ENCODE data around the gene GJD4.

GRCh38 chr10:35632027-35632426, 26.9 kb downstream of the GJD4 start:
- no peak for TF ChIP-seq CTCF (IDR thresholded peaks at IDR 0.05)
- TF ChIP-seq POLR2A (IDR thresholded peaks at IDR 0.05) = no peak

Data from lower leg skin (tissue), 3 donors.